Choroid plexus epithelial cell (primary cell): Measurements from ENCODE around the gene PTGR3.

Experiments
- DNase-seq: peaks from one replicate; pipeline ENCODE4 v3.0.0-alpha.2; 2010; ENCODE audit warnings: low read depth
- H3K4me3 ChIP-seq: 2 replicates; pipeline ENCODE4 v1.5.1; 2011; ENCODE audit warnings: low read depth, mild to moderate bottlenecking, control low read depth, low read length, moderate library complexity
- CTCF ChIP-seq: conservative IDR thresholded peaks from 2 replicates; pipeline ENCODE4 v1.5.1; 2011; ENCODE audit warnings: low read depth, mild to moderate bottlenecking, control low read depth, inconsistent platforms, low read length, moderate library complexity

Gene PTGR3

GRCh38 chr18:75252136-75252535 lies 43.2 kb upstream of the PTGR3 start:
- no peak for DNase-seq
- TF ChIP-seq CTCF: no peak

GRCh38 chr18:75251466-75251865 lies 42.5 kb upstream of the PTGR3 start:
- H3K4me3 ChIP-seq: no peak overlapping the region
- no peak for DNase-seq
- no peak for TF ChIP-seq CTCF

More at GRCh38 chr18:75252136-75252535, 43.2 kb upstream of the PTGR3 start:
- no peak overlapping the region for H3K4me3 ChIP-seq

GRCh38 chr18:75250471-75250821 lies 41.5 kb upstream of the PTGR3 start:
- no peak for TF ChIP-seq CTCF
- no peak overlapping the region for H3K4me3 ChIP-seq
- no peak for DNase-seq

GRCh38 chr18:75249672-75250470 lies 40.9 kb upstream of the PTGR3 start:
- no peak for TF ChIP-seq CTCF
- DNase-seq: no peak
- no peak overlapping the region for H3K4me3 ChIP-seq

- H3K4me3 ChIP-seq: no peak overlapping the region
Measured at GRCh38 chr18:75249175-75249518, 40.2 kb upstream of the PTGR3 start.

GRCh38 chr18:75248426-75249174 lies 39.7 kb upstream of the PTGR3 start:
- DNase-seq: no peak
- H3K4me3 ChIP-seq: no peak overlapping the region
- TF ChIP-seq CTCF: no peak

More at GRCh38 chr18:75249175-75249518, 40.2 kb upstream of the PTGR3 start:
- TF ChIP-seq CTCF: no peak
- DNase-seq: no peak
